ENCODE data around the gene FIBP.

The FIBP gene

GRCh38 chr11:65883786-65884715 lies 4.2 kb downstream of the FIBP start:
- DNase-seq (ENCODE audit: extremely low spot score), result no peak
- POLR2A ChIA-PET, result interaction anchor here (1.1 to 12.4 kb wide), 4 partner anchors 10 to 172 kb away, joined by 4 to 289 read pairs (median 6); partner anchors contain the start of genes CFL1, EFEMP2, KAT5 and MUS81
- CTCF ChIA-PET, result interaction anchor here (0.5 to 2.6 kb wide), 16 partner anchors 10 to 186 kb away, joined by 3 to 14 read pairs (median 3); partner anchors contain the start of genes KAT5, MUS81 and PACS1
- TF ChIP-seq HDGF (IDR thresholded peaks at IDR 0.05; ENCODE audit: borderline replicate concordance) (no peak), NFRKB (IDR thresholded peaks at IDR 0.05) (no peak), SP1 (IDR thresholded peaks at IDR 0.05) (no peak), ARNT (IDR thresholded peaks at IDR 0.05) (no peak), PKNOX1 (IDR thresholded peaks at IDR 0.05) (no peak), FOXA1 (IDR thresholded peaks at IDR 0.05) (no peak), BHLHE40 (IDR thresholded peaks at IDR 0.05; ENCODE audit: borderline replicate concordance) (no peak), ELF4 (IDR thresholded peaks at IDR 0.05) (no peak), SUZ12 (IDR thresholded peaks at IDR 0.05) (no peak), CTBP1 (IDR thresholded peaks at IDR 0.05; ENCODE audit: borderline replicate concordance) (no peak), ZNF384 (IDR thresholded peaks at IDR 0.05) (no peak)

DNA sequence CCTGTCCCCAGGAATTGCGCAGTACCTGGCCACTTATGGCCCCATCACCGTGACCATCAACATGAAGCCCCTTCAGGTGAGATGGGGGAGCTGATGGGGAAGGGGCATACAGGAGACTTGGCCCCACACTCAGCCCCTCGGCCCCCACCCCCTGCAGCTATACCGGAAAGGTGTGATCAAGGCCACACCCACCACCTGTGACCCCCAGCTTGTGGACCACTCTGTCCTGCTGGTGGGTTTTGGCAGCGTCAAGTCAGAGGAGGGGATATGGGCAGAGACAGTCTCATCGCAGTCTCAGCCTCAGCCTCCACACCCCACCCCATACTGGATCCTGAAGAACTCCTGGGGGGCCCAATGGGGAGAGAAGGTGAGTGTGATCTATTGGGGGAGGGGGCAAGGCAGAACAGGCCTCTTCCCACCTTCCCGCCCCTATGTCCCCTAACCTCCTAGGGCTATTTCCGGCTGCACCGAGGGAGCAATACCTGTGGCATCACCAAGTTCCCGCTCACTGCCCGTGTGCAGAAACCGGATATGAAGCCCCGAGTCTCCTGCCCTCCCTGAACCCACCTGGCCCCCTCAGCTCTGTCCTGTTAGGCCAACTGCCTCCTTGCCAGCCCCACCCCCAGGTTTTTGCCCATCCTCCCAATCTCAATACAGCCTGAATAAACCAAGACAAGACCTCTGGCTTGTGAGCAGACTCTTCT lies 5.1 kb downstream of the FIBP start:
- no peak for TF ChIP-seq FOXM1 (IDR thresholded peaks at IDR 0.05; ENCODE audit: borderline replicate concordance)
- TF ChIP-seq NFRKB (IDR thresholded peaks at IDR 0.05), result no peak
- TF ChIP-seq CTBP1 (IDR thresholded peaks at IDR 0.05; ENCODE audit: borderline replicate concordance), result no peak
- no peak for TF ChIP-seq HDGF (IDR thresholded peaks at IDR 0.05; ENCODE audit: borderline replicate concordance)
- TF ChIP-seq ARNT (IDR thresholded peaks at IDR 0.05), result no peak
- TF ChIP-seq SUZ12 (IDR thresholded peaks at IDR 0.05), result no peak
- no peak for TF ChIP-seq LEF1 (IDR thresholded peaks at IDR 0.05; ENCODE audit: borderline replicate concordance)
- no peak for TF ChIP-seq FOXK2 (IDR thresholded peaks at IDR 0.05)
- TF ChIP-seq BHLHE40 (IDR thresholded peaks at IDR 0.05; ENCODE audit: borderline replicate concordance), result no peak
- no peak for TF ChIP-seq PKNOX1 (IDR thresholded peaks at IDR 0.05)
- no peak for TF ChIP-seq TARDBP (IDR thresholded peaks at IDR 0.05)
- no peak for TF ChIP-seq ZNF384 (IDR thresholded peaks at IDR 0.05)
- no peak for TF ChIP-seq ELF4 (IDR thresholded peaks at IDR 0.05)
- TF ChIP-seq SP1 (IDR thresholded peaks at IDR 0.05), result no peak
- TF ChIP-seq L3MBTL2 (conservative IDR thresholded peaks at IDR 0.05), result no peak
- ChIA-PET POLR2A (interaction anchor here (12.4 kb wide), 1 partner anchor 19 kb away, joined by 289 read pairs; the partner anchor contains the start of genes CFL1, EFEMP2 and MUS81), CTCF (interaction anchor here (0.5 to 2.6 kb wide), 3 partner anchors 22 to 108 kb away, joined by 3 to 12 read pairs (median 4); no protein-coding TSS in a partner anchor)
- no peak for DNase-seq (ENCODE audit: extremely low spot score)

- no peak for TF ChIP-seq CTBP1 (IDR thresholded peaks at IDR 0.05; ENCODE audit: borderline replicate concordance)
- TF ChIP-seq BHLHE40 (IDR thresholded peaks at IDR 0.05; ENCODE audit: borderline replicate concordance), result no peak
- no peak for TF ChIP-seq NFRKB (IDR thresholded peaks at IDR 0.05)
- TF ChIP-seq SP1 (IDR thresholded peaks at IDR 0.05), result no peak
- TF ChIP-seq ELF4 (IDR thresholded peaks at IDR 0.05), result no peak
- TF ChIP-seq ARNT (IDR thresholded peaks at IDR 0.05), result no peak
- no peak for TF ChIP-seq TARDBP (IDR thresholded peaks at IDR 0.05)
- no peak for TF ChIP-seq ZNF384 (IDR thresholded peaks at IDR 0.05)
- TF ChIP-seq FOXA1 (IDR thresholded peaks at IDR 0.05), result no peak
- no peak for TF ChIP-seq LEF1 (IDR thresholded peaks at IDR 0.05; ENCODE audit: borderline replicate concordance)
- TF ChIP-seq L3MBTL2 (conservative IDR thresholded peaks at IDR 0.05), result no peak
- TF ChIP-seq HDGF (IDR thresholded peaks at IDR 0.05; ENCODE audit: borderline replicate concordance), result no peak
- TF ChIP-seq SUZ12 (IDR thresholded peaks at IDR 0.05), result no peak
- no peak for TF ChIP-seq FOXM1 (IDR thresholded peaks at IDR 0.05; ENCODE audit: borderline replicate concordance)
- no peak for TF ChIP-seq FOXK2 (IDR thresholded peaks at IDR 0.05)
- no peak for TF ChIP-seq PKNOX1 (IDR thresholded peaks at IDR 0.05)
- DNase-seq (ENCODE audit: extremely low spot score), result no peak
- POLR2A ChIA-PET, result interaction anchor here (1.0 to 12.4 kb wide), 3 partner anchors 9 to 18 kb away, joined by 3 to 289 read pairs (median 10); partner anchors contain the start of genes CFL1, EFEMP2 and MUS81
- CTCF ChIA-PET, result no interaction called here
Measured at GRCh38 chr11:65882120-65883057, 5.9 kb downstream of the FIBP start.

- ChIA-PET CTCF (no interaction called here), POLR2A (interaction anchor here (1.0 to 5.1 kb wide), 4 partner anchors 8 to 21 kb away, joined by 3 to 16 read pairs (median 6); partner anchors contain the start of gene MUS81)
- DNase-seq (ENCODE audit: extremely low spot score), result no peak
- TF ChIP-seq NFRKB (IDR thresholded peaks at IDR 0.05), result no peak
- TF ChIP-seq CTBP1 (IDR thresholded peaks at IDR 0.05; ENCODE audit: borderline replicate concordance), result no peak
- no peak for TF ChIP-seq ZNF384 (IDR thresholded peaks at IDR 0.05)
- TF ChIP-seq FOXM1 (IDR thresholded peaks at IDR 0.05; ENCODE audit: borderline replicate concordance), result no peak
- TF ChIP-seq FOXK2 (IDR thresholded peaks at IDR 0.05), result no peak
- no peak for TF ChIP-seq SUZ12 (IDR thresholded peaks at IDR 0.05)
- no peak for TF ChIP-seq TARDBP (IDR thresholded peaks at IDR 0.05)
- no peak for TF ChIP-seq ARNT (IDR thresholded peaks at IDR 0.05)
- no peak for TF ChIP-seq FOXA1 (IDR thresholded peaks at IDR 0.05)
- TF ChIP-seq ELF4 (IDR thresholded peaks at IDR 0.05), result no peak
- no peak for TF ChIP-seq BHLHE40 (IDR thresholded peaks at IDR 0.05; ENCODE audit: borderline replicate concordance)
- TF ChIP-seq SP1 (IDR thresholded peaks at IDR 0.05), result no peak
- no peak for TF ChIP-seq L3MBTL2 (conservative IDR thresholded peaks at IDR 0.05)
- TF ChIP-seq LEF1 (IDR thresholded peaks at IDR 0.05; ENCODE audit: borderline replicate concordance), result no peak
- TF ChIP-seq PKNOX1 (IDR thresholded peaks at IDR 0.05), result no peak
- TF ChIP-seq HDGF (IDR thresholded peaks at IDR 0.05; ENCODE audit: borderline replicate concordance), result no peak
Measured at GRCh38 chr11:65880844-65881421, 7.3 kb downstream of the FIBP start.

All from HEK293T (cell line).